ENCODE results near the gene AVPR1B.

GRCh38 chr1:206110161-206110560 is 7.0 kb downstream of the AVPR1B start:
- no peak for TF ChIP-seq CTCF (IDR thresholded peaks at IDR 0.05)
- TF ChIP-seq POLR2A (IDR thresholded peaks at IDR 0.05) = no peak

Data from heart left ventricle (tissue), 13 donors.